ENCODE results near the gene NLRP13.

Gene NLRP13

GRCh38 chr19:55855160-55855559 lies 77.0 kb downstream of the NLRP13 start:
- ChIA-PET POLR2A (ENCODE audit: low non-redundant PET) (no interaction called here), CTCF (no interaction called here)
- TF ChIP-seq, protein P1, sequence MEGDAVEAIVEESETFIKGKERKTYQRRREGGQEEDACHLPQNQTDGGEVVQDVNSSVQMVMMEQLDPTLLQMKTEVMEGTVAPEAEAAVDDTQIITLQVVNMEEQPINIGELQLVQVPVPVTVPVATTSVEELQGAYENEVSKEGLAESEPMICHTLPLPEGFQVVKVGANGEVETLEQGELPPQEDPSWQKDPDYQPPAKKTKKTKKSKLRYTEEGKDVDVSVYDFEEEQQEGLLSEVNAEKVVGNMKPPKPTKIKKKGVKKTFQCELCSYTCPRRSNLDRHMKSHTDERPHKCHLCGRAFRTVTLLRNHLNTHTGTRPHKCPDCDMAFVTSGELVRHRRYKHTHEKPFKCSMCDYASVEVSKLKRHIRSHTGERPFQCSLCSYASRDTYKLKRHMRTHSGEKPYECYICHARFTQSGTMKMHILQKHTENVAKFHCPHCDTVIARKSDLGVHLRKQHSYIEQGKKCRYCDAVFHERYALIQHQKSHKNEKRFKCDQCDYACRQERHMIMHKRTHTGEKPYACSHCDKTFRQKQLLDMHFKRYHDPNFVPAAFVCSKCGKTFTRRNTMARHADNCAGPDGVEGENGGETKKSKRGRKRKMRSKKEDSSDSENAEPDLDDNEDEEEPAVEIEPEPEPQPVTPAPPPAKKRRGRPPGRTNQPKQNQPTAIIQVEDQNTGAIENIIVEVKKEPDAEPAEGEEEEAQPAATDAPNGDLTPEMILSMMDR (conservative IDR thresholded peaks at IDR 0.05; ENCODE audit: low read depth), result no peak
- H3K27ac ChIP-seq, result no peak overlapping the region
- DNase-seq (ENCODE audit: low spot score), result no peak
